Measurements from ENCODE around the gene AGMO.

DNA sequence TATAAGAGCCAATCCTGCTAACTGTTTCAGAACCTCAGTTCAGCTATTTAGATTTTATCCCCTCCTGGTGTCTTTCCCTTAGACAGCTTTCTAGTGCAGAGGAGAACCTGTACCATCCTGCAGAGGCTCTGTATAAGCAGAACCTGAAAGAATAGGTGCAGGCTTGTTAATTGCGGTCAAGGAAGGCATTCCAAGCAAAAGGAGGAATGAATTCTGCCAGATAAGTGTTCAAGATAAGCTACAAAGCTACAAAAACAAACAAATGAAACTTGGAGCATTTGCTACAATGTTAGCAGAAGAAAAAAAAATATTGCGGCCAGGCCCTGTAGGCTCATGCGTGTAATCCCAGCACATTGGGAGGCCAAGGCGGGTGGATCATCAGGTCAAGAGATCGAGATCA lies 32.6 kb upstream of the AGMO start:
- TF ChIP-seq, protein P1, sequence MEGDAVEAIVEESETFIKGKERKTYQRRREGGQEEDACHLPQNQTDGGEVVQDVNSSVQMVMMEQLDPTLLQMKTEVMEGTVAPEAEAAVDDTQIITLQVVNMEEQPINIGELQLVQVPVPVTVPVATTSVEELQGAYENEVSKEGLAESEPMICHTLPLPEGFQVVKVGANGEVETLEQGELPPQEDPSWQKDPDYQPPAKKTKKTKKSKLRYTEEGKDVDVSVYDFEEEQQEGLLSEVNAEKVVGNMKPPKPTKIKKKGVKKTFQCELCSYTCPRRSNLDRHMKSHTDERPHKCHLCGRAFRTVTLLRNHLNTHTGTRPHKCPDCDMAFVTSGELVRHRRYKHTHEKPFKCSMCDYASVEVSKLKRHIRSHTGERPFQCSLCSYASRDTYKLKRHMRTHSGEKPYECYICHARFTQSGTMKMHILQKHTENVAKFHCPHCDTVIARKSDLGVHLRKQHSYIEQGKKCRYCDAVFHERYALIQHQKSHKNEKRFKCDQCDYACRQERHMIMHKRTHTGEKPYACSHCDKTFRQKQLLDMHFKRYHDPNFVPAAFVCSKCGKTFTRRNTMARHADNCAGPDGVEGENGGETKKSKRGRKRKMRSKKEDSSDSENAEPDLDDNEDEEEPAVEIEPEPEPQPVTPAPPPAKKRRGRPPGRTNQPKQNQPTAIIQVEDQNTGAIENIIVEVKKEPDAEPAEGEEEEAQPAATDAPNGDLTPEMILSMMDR (conservative IDR thresholded peaks at IDR 0.05; ENCODE audit: low read length): no peak
- TF ChIP-seq EZH2phosphoT487 (IDR thresholded peaks at IDR 0.05; ENCODE audit: borderline replicate concordance): no peak

Data from Loucy (cell line).